OCI-LY7 (cell line): ENCODE results near the gene TMEM273.

Experiments used
- EZH2phosphoT487 ChIP-seq: fragments of 200-600 bp; sonication (generic); IDR thresholded peaks from 2 replicates; pipeline ENCODE4 v1.6.1; 2018; ENCODE audit warnings: low read depth, borderline replicate concordance, mild to moderate bottlenecking, mixed run types, antibody characterized with exemption, low read length, moderate library complexity, mixed read lengths
- TF ChIP-seq, protein P1 (sequence below): fragments of 200-600 bp; sonication (generic); conservative IDR thresholded peaks from 2 replicates; pipeline ENCODE4 v1.5.1; 2014; ENCODE audit warnings: mild to moderate bottlenecking, antibody characterized with exemption, low read length, moderate library complexity, mixed read lengths

DNA sequence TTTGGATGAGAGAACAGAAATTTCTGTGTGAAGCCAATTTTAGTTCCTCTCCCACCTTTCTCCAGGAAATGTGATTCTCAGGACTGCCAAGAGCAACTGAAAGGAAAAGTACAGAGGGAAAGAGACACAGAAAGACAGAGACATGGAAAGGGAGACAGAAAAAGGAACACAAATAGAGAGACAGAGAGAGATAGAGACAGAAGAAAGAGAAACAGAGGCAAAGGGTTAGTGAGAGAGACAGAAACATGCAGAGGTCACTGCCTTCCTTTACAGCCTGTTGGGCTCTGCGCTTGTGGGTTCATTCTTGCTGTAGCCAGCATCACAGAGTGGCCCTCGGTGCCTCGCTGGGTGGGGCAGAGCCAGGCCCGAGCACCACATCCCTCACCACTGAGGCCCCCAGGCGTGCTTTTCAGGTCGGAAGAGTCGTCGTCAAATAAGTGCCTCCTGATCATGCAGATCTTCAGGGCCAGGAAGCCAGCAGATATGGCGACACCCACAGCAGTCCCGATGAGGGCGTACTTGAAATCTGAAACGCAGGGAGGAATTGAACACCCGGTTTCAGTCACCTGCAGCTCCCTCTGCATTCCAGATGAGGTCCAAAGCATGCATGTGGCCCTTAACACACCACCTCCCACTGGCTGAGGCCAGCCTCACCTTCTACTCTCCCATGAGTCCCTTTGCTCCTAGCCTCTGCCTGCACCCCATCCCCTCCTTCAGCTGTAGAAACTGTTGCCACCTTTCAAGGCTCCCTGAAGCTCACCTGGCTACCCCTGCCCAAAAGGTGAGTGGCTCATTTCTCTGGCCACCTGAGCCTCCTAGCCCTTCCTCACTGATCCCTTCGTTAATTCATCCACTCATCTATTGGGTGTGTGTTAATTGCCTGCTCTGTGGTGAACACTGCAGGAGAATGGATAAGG is 21.4 kb downstream of the TMEM273 start:
- TF ChIP-seq, protein P1, sequence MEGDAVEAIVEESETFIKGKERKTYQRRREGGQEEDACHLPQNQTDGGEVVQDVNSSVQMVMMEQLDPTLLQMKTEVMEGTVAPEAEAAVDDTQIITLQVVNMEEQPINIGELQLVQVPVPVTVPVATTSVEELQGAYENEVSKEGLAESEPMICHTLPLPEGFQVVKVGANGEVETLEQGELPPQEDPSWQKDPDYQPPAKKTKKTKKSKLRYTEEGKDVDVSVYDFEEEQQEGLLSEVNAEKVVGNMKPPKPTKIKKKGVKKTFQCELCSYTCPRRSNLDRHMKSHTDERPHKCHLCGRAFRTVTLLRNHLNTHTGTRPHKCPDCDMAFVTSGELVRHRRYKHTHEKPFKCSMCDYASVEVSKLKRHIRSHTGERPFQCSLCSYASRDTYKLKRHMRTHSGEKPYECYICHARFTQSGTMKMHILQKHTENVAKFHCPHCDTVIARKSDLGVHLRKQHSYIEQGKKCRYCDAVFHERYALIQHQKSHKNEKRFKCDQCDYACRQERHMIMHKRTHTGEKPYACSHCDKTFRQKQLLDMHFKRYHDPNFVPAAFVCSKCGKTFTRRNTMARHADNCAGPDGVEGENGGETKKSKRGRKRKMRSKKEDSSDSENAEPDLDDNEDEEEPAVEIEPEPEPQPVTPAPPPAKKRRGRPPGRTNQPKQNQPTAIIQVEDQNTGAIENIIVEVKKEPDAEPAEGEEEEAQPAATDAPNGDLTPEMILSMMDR = no peak
- TF ChIP-seq EZH2phosphoT487 = no peak
